Esophagus squamous epithelium (tissue), 5 donors: ENCODE results near the gene SOX6. TPM values are rescaled to one million over a fixed set of nuclear protein-coding genes. Genes with fewer than 3 reads are reported as not detected.

ENCODE experiments used
- DNase-seq: peaks from one replicate; lab custom pipeline; 2025; lab: John Stamatoyannopoulos, UW
- H3K27ac ChIP-seq, 4 donors: fragments of 200-600 bp; sonication (generic); one replicate each; pipeline ENCODE4 v1.5.1; 2016 to 2019; ENCODE audit warnings: mild to moderate bottlenecking in 1 of 4
- H3K27me3 ChIP-seq, 4 donors: fragments of 200-600 bp; sonication (generic); 1 replicate in 3 of 4; 2 replicates in 1 of 4; pipeline versions ENCODE4 v1.5.1 to v1.6.0; 2017 to 2021; ENCODE audit warnings: antibody characterized with exemption in 1 of 4
- H3K36me3 ChIP-seq, 3 donors: fragments of 200-600 bp; sonication (generic); one replicate each; pipeline ENCODE4 v1.5.1; 2016 to 2019
- H3K4me1 ChIP-seq, 3 donors: fragments of 200-600 bp; sonication (generic); one replicate each; pipeline ENCODE4 v1.5.1; 2017 to 2019
- H3K4me3 ChIP-seq, 4 donors: fragments of 200-600 bp; sonication (generic); 1 replicate in 3 of 4; 2 replicates in 1 of 4; pipeline ENCODE4 v1.5.1; 2016 to 2019; ENCODE audit warnings: mild to moderate bottlenecking in 2 of 4, moderate library complexity in 1 of 4
- H3K9me3 ChIP-seq, 3 donors: fragments of 200-600 bp; sonication (generic); one replicate each; pipeline ENCODE4 v1.5.1; 2016 to 2019
- POLR2A ChIP-seq, 4 donors: fragments of 450-650 bp; IDR thresholded peaks; one replicate each; pipeline ENCODE4 v1.6.1; 2017; ENCODE audit warnings: antibody characterized with exemption in 4 of 4, mild to moderate bottlenecking in 4 of 4, moderate library complexity in 3 of 4
- WGBS, 2 donors: methylation state at CpG; one replicate each; pipeline ENCODE4 v1.1.5; 2018; 5-methylcytosine and 5-hydroxymethylcytosine counted together
- intact Hi-C: fragments of 100-400 bp; cut with DNase I; formaldehyde crosslinking; loops from one replicate; pipeline ENCODE4 v1.15.0; 2022
- total RNA-seq, 4 donors: library from RNA; depleted of rRNA; stranded (reverse); fragments of >200 nt; gene quantifications; one replicate each; pipeline ENCODE4 v1.1.0, GENCODE V29; 2016
- TF ChIP-seq, protein P1 (sequence below), 6 experiments: fragments of 450-650 bp in 4 of 6; fragments of 200-600 bp in 2 of 6; sonication (generic) in 2 of 6; IDR thresholded peaks; one replicate each; pipeline ENCODE4 v1.5.1; 2016 to 2019; ENCODE audit warnings: antibody characterized with exemption in 6 of 6, mild to moderate bottlenecking in 4 of 6, moderate library complexity in 4 of 6
- donor health status: DM: yes; HTN: yes; CAD: no.

The SOX6 gene
- total RNA-seq, 4 donors from 2014 or later = 7.8 to 16.0 (median 10.6) TPM

GRCh38 chr11:16223558-16223957 lies 132.8 kb downstream of the SOX6 start:
- WGBS, 2 donors = 57 to 76% methylated on average over 1 of the region's 1 CpG
- TF ChIP-seq, protein P1, sequence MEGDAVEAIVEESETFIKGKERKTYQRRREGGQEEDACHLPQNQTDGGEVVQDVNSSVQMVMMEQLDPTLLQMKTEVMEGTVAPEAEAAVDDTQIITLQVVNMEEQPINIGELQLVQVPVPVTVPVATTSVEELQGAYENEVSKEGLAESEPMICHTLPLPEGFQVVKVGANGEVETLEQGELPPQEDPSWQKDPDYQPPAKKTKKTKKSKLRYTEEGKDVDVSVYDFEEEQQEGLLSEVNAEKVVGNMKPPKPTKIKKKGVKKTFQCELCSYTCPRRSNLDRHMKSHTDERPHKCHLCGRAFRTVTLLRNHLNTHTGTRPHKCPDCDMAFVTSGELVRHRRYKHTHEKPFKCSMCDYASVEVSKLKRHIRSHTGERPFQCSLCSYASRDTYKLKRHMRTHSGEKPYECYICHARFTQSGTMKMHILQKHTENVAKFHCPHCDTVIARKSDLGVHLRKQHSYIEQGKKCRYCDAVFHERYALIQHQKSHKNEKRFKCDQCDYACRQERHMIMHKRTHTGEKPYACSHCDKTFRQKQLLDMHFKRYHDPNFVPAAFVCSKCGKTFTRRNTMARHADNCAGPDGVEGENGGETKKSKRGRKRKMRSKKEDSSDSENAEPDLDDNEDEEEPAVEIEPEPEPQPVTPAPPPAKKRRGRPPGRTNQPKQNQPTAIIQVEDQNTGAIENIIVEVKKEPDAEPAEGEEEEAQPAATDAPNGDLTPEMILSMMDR (IDR thresholded peaks at IDR 0.05) = no peak
- no peak for TF ChIP-seq POLR2A (IDR thresholded peaks at IDR 0.05)
- no peaks in the 10 kb centered on the region for H3K27me3 ChIP-seq
- no peaks in the 10 kb centered on the region for H3K9me3 ChIP-seq
- H3K4me3 ChIP-seq = no peak overlapping the region
- no peak overlapping the region for H3K27ac ChIP-seq
- H3K4me1 ChIP-seq = no peaks in the 10 kb centered on the region
- H3K36me3 ChIP-seq = no peaks in the 10 kb centered on the region
- intact Hi-C loops = no loop called here
- no peak for DNase-seq

- H3K4me1 ChIP-seq = no peaks in the 10 kb centered on the region
- no peak for DNase-seq
- H3K36me3 ChIP-seq = no peaks in the 10 kb centered on the region
- no peak for TF ChIP-seq POLR2A (IDR thresholded peaks at IDR 0.05)
- TF ChIP-seq, protein P1 (IDR thresholded peaks at IDR 0.05) = no peak
- H3K27me3 ChIP-seq = no peaks in the 10 kb centered on the region
- no peak overlapping the region for H3K27ac ChIP-seq
- no peak overlapping the region for H3K4me3 ChIP-seq
- no peaks in the 10 kb centered on the region for H3K9me3 ChIP-seq
- WGBS, 2 donors = 74 to 89% methylated on average over 3 of the region's 3 CpGs
- intact Hi-C loops = no loop called here
Measured at GRCh38 chr11:16217631-16218030, 138.7 kb downstream of the SOX6 start.

- no peaks in the 10 kb centered on the region for H3K36me3 ChIP-seq
- TF ChIP-seq, protein P1 (IDR thresholded peaks at IDR 0.05) = no peak
- TF ChIP-seq POLR2A (IDR thresholded peaks at IDR 0.05) = no peak
- H3K4me1 ChIP-seq = no peaks in the 10 kb centered on the region
- no peaks in the 10 kb centered on the region for H3K27me3 ChIP-seq
- no peak for DNase-seq
- H3K27ac ChIP-seq = no peak overlapping the region
- intact Hi-C loops = no loop called here
- no peak overlapping the region for H3K4me3 ChIP-seq
- 77 to 86% methylated on average over 3 of the region's 3 CpGs for WGBS, 2 donors
- no peaks in the 10 kb centered on the region for H3K9me3 ChIP-seq
Measured at GRCh38 chr11:16216831-16217230, 139.5 kb downstream of the SOX6 start.

GRCh38 chr11:16215352-16215751 lies 141.0 kb downstream of the SOX6 start:
- H3K27ac ChIP-seq = no peak overlapping the region
- DNase-seq = no peak
- no peaks in the 10 kb centered on the region for H3K36me3 ChIP-seq
- H3K27me3 ChIP-seq = no peaks in the 10 kb centered on the region
- intact Hi-C loops = no loop called here
- H3K9me3 ChIP-seq = no peaks in the 10 kb centered on the region
- H3K4me3 ChIP-seq = no peak overlapping the region
- no peaks in the 10 kb centered on the region for H3K4me1 ChIP-seq
- TF ChIP-seq, protein P1 (IDR thresholded peaks at IDR 0.05) = no peak
- no peak for TF ChIP-seq POLR2A (IDR thresholded peaks at IDR 0.05)
- WGBS, 2 donors = 36 to 63% methylated on average over 1 of the region's 1 CpG

DNA sequence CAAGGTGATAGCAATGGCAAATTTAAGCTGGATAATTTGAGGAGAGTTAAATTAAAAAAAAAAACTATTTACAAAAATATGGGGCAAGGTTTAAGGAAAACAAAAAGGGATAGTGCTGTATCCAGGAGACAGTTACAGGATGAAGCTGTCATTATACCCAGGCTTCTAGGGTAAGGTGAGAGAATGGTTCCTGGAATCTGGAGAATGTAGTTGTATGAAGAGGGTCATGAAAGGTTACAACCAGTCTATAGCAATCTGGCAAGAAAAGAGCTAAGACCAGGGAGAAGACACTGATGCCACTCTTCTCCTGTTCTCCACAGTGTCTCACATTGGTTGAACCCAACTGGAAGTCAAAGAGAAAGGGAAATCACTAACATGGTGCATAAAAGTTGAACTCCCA lies 144.9 kb downstream of the SOX6 start:
- TF ChIP-seq, protein P1 (IDR thresholded peaks at IDR 0.05) = no peak
- no peak for TF ChIP-seq POLR2A (IDR thresholded peaks at IDR 0.05)
- Histone ChIP-seq H3K36me3 (no peaks in the 10 kb centered on the region), H3K27me3 (no peaks in the 10 kb centered on the region), H3K9me3 (no peaks in the 10 kb centered on the region), H3K4me1 (no peaks in the 10 kb centered on the region), H3K27ac (no peak overlapping the region), H3K4me3 (no peak overlapping the region)
- intact Hi-C loops = no loop called here
- no peak for DNase-seq
